HPDE6-E6E7 (cell line): Measurements from ENCODE around the gene ZNF555.

Experiments
- DNase-seq: peaks from one replicate; pipeline ENCODE4 v3.0.0; 2011; ENCODE audit warnings: missing footprints; ENCODE audit errors: extremely low spot score

Gene ZNF555

GRCh38 chr19:2824129-2824528, 17.1 kb upstream of the ZNF555 start:
- no peak for DNase-seq

- DNase-seq: no peak
Observed at GRCh38 chr19:2827022-2827421, 14.3 kb upstream of the ZNF555 start.

- no peak for DNase-seq
Observed at GRCh38 chr19:2827840-2828489, 13.3 kb upstream of the ZNF555 start.

- no peak for DNase-seq
Observed at GRCh38 chr19:2834294-2834871, 6.9 kb upstream of the ZNF555 start.

- no peak for DNase-seq
Observed at GRCh38 chr19:2837430-2837829, 3.8 kb upstream of the ZNF555 start.

- no peak for DNase-seq
Observed at GRCh38 chr19:2841855-2842574, 740 bp downstream of the ZNF555 start.

- DNase-seq: no peak
Observed at GRCh38 chr19:2845107-2845506, 3.8 kb downstream of the ZNF555 start.

- no peak for DNase-seq
Observed at GRCh38 chr19:2846180-2846894, 5.1 kb downstream of the ZNF555 start.

- no peak for DNase-seq
Observed at GRCh38 chr19:2847507-2847906, 6.2 kb downstream of the ZNF555 start.

- DNase-seq: no peak
Observed at GRCh38 chr19:2848616-2849015, 7.3 kb downstream of the ZNF555 start.

- no peak for DNase-seq
Observed at GRCh38 chr19:2850256-2850925, 9.1 kb downstream of the ZNF555 start.

- no peak for DNase-seq
Observed at GRCh38 chr19:2852598-2852997, 11.3 kb downstream of the ZNF555 start.

- no peak for DNase-seq
Observed at GRCh38 chr19:2853015-2853606, 11.8 kb downstream of the ZNF555 start.

- DNase-seq: no peak
Observed at GRCh38 chr19:2854849-2855248, 13.6 kb downstream of the ZNF555 start.

- DNase-seq: no peak
Observed at GRCh38 chr19:2856457-2857050, 15.3 kb downstream of the ZNF555 start.

- no peak for DNase-seq
Observed at GRCh38 chr19:2858864-2859263, 17.6 kb downstream of the ZNF555 start.

- no peak for DNase-seq
Observed at GRCh38 chr19:2863816-2864215, 22.5 kb downstream of the ZNF555 start.

GRCh38 chr19:2865334-2866100, 24.2 kb downstream of the ZNF555 start:
- no peak for DNase-seq

GRCh38 chr19:2866495-2867024, 25.3 kb downstream of the ZNF555 start:
- DNase-seq: no peak
